Activated CD8-positive, alpha-beta memory T cell treated with anti-CD3 and anti-CD28 coated beads, Interleukin-2, amount 50 U/mL, for 48 hours (primary cell): Measurements from ENCODE around the gene EFNA2.
"Not testable (repeated sequence)": the region's sequence is repeated elsewhere in the genome, so short reads cannot be mapped to it uniquely, and the experiment has no call there.

Experiments
- DNase-seq: peaks from one replicate; pipeline ENCODE4 v3.0.0-alpha.2; 2020

EFNA2 gene

DNA sequence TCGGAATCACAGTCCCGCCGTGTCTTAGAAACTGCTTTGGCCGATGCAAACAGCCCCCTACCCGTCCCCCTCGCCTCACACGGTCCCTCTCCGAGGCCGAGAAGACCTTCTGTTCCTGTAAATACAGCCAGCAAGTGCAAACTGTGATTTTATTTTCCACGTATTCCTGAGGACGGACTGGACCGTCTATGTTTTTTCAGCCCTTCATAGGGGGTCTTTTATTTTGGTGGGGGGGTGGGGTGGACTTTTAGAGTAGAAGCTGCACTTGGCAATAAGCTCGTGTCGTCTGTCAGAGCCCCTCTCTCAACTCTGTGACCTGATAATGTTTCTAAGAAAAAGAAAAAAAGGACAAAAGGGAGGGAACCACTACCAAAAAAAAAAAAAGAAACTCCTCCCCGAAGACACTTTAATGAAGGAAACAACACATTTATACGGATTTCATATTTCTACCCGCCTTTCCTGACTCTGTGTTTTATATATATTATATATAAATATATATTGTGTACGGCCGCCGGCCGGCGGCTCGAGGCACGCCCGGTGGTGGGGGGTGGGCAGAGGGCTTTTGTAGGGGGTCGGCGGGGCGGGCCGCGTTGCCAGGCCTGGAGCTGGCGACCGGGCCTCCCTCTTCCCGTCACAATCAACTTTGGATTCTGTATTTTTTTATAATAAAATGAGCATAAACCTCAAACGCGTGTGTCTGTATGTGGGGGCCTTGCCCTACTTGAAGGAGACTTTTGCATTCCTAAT, 15.2 kb downstream of the EFNA2 start:
- no peak for DNase-seq

DNA sequence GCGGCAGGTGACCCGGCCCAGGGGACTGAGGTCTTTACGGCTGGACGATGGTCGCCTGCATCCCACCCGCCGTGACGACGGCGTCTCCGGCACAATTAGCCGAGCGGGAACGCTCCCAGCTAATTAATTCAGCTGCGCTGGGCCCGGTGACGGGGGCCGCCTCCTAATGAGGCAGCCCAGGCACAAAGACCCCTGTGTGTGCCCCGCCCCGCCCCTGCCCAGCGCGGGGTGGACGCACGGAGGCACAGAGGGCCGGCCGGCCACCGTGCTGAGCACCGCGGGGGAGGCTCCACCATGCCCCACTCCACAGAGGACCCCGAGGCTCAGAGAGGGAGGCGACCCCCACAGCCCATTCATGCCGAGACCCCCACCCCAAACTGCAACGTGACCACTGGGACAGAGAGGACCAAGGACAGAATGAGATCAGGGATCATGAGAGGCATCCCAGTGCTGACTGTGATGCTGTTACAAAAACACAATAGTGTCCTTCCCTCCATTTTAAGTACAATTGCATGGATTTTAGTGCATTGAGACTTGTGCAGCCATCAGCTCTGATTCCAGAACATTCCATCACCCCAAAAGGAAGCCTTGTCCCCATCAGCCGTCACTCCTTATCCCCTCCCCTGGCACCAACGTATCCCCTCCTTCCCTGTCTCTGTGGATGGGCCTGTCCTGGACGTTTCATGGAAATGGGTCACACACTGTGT, 17.0 kb downstream of the EFNA2 start:
- DNase-seq, result no peak

DNA sequence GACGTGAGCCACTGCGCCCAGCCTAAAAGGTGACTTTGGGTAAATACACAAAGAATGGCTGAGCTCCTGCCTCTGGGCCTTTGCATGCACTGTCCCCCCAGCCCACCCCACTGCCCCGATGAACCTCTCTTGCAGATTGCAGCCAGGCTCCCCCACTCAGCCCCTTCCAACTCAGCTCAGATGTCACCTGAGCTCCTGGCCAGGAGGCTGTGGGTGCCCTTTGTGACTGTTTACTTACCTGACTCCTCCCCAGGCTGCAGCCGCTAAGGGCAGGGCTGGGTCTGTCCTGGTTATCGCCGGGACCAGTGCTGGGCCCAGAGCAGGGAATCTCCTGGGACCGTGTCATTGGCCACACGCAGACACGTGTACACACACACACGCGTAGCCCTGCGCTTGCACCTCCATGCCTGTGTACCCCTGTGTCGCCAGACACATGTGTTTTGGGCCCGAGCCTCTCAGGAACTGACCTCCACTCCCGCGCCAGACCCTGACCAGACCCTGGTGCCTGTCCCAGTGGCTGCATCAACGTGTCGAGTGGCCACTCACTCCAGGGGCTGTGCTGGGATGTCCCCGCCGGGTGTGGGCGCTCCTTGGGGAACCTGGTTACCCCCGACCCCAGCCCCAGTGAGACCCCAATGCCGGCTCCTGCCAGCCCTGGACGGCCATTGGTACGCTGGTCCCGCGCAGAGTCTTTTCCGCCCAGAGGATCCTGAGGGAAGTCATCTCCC, 18.7 kb downstream of the EFNA2 start:
- DNase-seq, result no peak

DNA sequence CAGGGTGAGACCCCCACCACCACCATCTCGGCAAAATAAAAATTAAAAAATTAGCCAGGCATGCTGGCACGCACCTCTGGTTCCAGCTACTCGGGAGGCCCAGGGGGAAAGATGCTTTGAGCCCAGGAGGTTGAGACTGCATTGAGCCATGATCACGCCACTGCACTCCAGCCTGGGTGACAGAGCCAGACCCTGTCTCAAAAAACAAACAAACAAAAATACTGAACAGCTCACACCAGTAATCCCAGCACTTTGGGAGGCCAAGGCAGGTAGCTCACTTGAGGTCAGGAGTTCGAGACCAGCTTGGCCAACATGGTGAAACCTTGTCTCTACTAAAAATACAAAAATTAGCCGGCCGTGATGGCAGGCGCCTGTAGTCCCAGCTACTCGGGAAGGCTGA, 19.7 kb downstream of the EFNA2 start:
- not testable (repeated sequence) for DNase-seq

DNA sequence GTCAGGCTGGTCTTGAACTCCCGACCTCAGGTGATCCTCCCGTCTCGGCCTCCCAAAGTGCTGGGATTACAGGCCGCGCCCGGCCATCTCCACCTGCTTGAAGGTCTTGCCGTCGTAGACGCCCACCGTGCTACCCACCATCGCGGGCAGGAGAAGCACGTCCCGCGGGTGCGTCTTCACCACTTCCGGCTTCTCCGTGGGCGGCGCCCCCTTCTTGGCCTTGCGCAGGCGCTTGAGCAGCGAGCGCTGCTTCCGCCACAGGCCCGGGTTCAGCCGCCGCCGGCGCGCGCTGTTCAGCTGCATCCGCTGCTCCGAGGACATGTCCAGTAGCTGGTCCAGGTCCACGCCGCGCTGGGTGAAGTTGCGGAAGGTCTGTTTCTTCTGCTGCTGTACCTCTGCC, 21.6 kb downstream of the EFNA2 start:
- no peak for DNase-seq

DNA sequence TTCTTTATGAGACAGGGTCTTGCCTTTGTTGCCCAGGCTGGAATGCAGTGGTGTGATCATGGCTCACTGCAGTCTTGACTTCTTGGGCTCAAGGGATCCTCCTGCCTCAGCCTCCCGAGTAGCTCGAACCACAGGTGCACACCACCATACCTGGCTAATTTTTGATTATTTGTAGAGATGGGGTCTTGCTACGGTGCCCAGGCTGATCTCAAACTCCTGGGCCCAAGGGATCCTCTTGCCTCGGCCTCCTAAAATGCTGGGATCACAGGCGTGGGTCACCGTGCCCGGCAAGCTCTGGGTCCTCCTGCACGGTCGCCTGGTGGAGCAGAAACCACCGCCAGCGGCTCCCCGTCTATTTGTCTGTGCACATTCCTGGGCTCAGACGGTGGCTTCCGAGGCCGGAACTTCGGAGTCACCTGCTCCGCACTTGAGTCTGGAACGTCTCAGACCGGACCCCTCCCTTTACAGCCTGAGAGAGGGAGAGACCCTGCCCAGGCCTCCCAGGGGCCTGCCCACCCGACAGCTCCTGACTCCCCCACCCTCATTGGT, 22.2 kb downstream of the EFNA2 start:
- DNase-seq, result no peak

DNA sequence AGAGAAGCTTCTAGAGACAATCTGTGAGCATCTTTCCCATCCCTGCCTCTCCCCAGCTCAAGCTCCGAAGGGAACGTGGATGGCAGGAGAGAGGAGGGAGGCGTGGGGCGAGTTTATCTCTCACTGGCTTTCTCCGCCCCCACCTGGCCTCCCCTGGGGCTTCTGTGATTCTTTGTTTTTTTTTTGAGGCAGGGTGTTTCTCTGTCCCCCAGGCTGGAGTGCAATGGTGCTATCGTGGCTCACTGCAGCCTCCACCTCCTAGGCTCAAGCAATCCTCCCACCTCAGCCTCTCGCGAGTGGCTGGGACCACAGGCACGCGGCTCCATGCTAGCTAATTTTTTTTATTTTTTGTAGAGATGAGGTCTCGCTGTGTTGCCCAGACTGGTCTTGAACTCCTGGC, 23.0 kb downstream of the EFNA2 start:
- DNase-seq, result no peak

DNA sequence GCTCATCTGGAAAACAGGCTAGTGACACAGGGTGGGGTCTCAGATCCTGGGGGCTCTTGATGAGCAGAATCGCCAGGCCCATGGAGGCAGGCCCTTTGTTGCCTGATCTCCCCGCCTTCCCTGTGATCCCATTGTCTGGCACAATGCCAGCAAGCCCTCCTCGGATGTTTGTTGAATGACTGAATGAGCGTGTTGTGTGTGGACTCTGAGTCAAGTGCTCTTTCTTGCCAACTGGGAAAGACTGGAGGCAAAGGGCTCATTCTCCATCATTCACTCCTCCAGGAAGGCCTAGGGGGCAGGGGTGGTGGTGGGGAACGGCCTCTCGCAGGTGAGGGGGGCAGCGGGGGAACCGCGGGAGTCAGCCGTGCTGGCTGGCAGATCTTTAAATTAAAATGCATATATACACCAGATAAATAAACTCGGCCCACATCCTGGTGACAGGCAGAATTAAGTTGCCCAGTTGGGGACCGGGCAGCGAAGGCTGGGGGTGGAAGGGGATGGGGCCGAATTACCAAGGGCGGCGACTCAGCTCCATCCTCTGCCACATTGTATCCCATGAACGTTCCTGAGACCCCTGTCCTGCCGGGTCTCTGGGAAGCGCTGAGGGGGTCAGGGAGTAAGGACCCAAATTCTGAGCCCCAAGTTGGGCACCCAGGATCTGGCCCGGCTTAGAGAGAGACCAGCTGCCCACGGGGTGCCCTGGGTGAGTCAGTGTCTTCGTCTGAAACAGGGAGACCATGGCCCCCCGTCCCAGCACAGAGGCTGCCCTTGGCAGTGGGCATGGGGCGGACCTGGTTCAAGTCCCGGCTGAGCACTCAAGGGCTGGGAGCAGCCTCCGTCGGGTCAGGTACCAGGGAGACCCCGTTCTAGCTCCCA, 24.5 kb downstream of the EFNA2 start:
- DNase-seq, result no peak

DNA sequence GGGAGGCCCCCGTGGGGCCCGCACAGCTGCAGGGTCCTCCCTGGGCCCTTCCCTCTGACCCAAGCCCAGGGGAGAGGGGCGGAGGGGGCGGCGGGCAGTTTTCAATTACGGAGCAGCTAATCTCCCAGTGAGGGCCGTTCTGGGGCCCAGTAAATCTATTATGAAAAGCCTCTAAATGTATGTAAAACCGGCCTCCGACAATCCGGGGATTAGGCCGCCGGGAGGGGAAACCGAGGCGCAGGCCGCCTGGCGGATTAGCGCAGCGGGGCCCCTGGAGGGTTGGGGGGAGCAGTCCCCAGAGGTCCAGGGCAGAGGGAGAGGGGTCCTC, 25.1 kb downstream of the EFNA2 start:
- no peak for DNase-seq

DNA sequence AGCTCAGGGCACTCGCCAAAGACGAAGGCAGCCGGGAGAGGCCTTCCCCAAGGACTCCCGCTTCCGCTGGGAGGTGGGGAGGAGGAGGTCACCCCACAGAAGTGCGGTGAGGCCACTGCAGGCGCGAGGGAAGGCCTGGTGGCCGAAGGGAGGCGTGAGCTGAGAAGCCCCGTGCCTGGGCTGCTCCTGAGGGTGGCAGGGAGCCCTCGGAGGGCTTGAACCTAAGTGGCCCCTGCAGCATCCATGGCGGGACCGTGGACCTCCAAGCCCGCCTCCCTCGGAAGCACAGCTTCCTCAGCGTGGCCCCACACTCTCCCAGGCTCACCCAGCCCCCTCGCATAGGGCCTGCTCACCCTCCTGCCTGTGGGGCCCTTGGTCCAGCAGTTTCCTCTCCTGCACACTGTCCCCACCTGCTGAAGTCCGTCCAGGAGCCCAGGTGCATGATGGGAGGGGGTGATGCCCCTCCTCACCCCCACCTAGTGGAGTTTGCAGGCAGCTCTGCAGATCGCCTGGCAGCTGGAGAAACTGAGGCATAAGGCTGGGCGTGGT, 25.9 kb downstream of the EFNA2 start:
- DNase-seq, result no peak

DNA sequence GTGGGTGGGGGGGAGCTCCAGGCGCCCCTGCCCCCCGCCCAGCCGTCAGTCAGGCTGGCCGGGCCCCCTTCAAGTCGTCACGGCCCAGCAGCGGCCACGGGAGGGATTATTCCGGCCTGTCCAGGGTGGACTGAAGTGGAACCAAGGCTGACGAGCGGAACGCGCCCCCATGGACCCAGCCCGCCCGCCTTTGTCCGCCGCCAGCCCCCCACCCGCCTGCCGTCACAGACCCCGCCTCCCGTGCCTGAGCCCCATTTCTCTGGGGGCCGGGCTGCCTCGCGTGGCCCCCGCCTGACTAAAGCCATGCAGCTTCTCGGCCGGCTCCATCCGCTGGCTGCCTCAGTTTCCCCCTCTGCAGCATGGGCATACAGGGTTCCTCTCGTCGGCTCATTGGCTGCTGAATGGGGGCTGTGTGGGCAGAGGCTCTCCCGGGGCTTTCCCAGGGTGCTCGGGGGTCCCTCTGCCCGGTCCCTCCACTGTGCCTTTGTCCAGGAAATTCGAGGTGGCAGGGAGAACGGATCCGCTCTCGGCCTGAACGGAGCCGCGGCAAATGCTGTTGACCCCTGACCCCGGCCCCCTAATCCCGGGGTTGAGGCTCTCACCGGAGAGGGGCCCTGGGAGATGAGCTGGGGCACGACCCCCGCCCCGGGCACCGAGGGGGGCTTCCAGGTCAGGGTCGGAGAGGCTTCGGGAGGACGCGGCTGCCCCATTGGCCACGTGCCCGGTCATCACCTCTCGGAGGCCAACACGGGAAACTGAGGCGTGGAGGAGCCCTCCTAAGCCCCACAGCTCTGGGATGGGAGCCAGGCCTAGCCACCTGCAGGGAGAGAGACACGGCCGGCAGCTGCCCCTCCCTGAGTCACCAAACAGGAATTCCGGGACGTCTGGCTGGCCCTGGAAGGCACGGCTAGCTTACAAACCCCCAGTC, 27.4 kb downstream of the EFNA2 start:
- DNase-seq, result no peak

DNA sequence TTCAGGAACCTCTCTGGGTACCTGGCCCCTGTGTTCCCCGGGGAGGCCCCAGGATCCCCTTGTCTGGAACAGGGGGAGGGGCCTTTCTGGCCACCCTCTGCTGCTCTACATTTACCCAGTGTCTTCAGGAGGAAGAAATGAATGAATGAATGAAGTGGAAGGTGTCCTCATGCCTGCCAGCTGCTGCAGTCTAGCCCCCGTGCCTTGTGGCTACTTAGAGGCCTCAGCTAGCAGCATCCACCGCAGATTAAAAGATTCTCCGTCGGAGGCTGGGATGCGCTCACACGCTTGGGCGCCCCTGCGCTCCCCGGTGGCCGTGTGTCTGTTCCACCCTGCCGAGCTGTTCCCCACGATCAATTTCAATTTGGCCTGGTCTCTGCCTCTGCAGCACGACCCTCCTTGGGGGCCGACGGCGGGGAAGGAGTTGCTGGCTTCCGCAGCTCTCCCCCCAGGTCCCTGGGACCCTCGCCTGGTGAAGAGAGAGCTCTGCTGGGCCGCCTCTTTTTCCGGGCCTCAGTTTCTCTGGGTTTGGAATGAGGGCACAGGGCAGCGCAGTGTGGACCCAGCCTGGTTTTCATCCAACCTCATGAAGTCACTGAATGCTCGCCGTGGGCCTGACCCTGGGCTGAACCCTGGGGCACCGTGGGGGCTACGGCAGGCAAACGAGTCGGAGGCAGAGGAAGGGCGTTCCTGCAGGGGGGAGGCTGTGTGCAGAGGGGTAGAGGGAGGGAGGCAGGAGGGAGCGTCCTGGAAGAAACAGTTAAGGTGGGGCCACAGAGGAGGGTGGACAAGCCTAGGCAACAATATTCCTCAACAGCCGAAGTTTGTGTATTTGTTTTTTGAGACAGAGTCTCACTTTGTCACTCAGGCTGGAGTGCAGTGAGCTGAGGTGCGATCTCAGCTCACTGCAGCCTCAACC, 28.3 kb downstream of the EFNA2 start:
- DNase-seq, result no peak

DNA sequence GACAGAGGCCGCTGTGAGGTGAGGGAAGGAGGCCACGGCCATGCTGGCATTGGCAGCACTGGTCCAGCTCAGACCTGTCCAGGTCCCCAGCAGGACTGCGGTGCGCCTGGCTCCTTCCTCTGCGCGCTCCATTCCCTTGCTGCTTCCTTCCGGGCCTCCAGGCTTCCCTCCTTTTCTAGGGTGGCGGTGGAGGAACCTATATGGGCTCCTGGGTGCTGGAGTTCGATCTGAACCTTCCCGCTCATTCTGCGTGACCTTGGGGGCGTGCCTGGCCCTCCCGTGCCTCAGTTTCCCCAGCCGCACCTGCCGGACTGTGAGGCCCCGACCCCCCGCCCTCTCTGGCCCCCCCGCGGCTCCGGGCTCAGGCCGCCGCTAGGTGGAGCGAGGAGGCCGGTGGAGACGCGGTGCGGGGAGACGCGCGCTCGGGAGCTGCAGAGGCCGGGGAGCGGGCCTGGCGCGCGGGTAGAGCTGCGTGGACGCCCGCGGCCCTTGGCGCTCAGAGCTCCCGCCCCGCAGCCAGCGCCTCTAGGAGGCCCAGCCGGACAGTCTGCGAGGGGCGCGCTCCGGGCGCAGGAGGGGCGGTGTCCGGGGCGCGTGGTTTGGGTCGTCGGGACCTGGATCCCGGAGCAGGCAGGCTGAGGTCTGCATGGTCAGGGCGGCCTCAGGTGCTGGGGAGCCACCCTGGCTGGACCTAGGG, 29.9 kb downstream of the EFNA2 start:
- DNase-seq, result peak; percentile 66

DNA sequence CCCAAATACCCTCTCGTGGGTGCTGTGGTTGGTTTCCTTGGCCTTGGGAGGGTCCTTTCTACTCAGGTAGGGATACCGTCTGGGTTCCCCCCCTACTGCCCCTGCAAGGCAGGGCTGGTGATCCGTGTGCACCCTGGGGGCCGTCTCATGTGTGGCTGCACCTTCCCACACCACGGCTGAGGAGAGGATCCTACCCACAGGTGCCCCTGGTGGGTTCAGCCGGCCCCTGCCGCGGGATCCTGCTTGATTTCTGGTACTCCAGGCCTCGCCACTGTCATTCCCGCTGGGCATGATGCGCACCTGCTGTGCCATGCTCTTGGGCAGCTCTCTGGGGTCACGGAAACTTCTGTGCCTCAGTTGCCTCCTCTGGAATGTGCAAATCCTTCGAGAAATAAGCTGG, 30.8 kb downstream of the EFNA2 start:
- DNase-seq, result no peak

DNA sequence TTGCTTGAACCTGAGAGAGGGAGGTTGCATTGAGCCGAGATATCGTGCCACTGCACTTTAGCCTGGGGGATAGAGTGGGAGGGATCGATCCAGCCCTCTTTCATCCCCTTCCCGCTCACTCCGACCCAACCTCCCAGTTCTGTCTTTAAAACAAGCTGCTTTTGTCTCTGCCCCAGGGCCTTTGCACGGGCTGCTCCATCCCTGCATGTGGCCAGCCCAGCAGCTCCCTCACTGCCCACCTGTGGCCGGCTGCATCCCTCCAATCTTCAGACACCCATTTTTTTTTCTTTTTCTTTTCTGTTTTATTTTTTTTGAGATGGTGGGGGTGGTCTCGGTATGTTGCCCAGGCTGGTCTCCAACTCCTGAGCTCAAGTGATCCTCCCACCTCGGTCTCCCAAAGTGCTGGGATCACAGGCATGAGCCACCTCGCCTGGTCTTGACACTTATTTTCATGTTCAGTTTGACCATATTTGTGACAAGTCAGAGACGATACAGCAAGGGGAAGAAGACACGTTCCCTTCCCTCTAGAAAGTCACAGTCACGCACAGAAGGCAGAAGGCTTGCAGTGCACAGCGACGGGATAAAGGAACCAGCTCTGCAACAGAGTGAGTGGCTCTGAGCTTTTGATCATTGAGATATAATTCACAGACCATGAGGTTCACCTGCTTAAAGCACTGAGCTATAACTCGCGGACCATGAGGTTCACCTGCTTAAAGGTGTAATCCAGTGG, 31.8 kb downstream of the EFNA2 start:
- no peak for DNase-seq

DNA sequence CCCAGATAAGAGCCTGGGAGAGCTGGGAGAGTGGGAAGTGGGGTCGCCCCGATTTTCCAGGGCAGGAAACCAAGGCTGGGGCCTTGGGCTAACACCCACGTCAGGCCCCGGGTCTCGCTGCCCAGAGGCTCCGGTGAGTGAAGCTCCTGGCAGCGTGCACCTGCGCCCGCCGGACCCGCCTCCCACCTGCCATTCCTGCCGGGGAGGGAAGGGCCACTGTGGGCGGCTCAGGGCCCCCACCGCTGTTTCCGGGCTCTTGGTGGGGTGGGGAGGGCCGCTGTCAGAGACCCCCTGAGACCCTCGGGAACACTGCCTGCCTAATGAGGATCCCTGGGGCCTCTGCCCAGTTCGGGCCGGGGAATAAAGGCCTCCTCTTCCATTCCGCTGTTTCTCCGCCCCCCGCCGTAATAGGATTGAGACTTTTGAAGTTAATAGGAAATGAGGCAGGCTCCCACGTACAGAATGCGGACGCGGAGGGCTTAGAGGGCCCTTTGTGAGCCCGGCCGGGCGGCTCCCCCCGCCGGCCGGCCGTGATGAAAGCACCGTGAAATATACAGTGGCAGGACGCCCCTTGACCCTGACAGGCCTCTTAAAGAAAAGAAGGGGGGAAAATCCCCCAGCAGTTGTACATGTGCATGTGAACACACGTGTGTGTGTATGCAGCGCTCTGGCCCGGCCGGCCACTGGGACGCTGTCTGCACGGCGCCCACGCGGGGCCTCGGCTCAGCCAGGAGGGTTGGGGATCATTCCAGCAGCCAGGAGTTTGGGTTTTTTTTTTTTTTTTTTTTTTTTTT, 33.2 kb downstream of the EFNA2 start:
- DNase-seq, result no peak

DNA sequence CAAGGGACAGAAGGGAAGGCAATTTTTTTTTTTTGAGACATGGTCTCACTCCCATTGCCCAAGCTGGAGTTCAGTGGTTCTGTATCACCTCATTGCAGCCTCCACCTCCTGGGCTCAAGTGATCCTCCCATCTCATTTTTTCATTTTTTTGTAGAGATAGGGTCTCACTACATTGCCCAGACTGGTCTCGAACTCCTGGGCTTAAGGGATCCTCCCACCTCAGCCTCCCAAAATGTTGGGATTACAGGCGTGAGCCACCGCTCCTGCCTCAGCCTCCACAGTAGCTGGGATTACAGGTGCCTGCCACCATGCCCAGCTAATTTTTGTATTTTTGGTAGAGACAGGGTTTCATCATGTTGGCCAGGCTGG, 34.6 kb downstream of the EFNA2 start:
- DNase-seq, result not testable (repeated sequence)

DNA sequence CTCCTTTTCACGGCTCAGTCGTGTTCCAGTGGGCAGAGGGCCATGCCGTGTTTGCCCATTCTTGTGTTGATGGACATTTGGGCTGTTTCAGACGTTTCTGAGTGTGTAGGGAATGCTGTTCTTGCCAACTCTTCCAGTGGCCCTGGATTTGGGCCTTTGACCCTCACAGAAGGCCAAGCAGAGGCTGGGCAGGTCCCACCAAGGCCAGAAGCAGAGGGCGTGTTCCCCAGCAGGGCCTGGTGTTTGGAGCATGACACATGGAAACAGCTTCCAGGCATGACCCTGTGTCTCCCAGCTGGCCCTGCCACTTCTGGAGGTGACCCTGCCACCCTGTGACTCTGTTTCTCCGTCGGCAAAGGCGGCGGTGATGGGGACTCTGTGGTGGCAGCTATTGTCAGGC, 35.9 kb downstream of the EFNA2 start:
- DNase-seq, result no peak
